HepG2 (cell line): ENCODE data around the gene BIRC7. TPM values are rescaled to one million over a fixed set of nuclear protein-coding genes. Genes with fewer than 3 reads are reported as not detected.

Source experiments
- ATAC-seq: fragments of 200-7000 bp; cut with Tn5 transposase; 3 replicates; pipeline ENCODE4 v1.9.1; 2020; ENCODE audit warnings: mild to moderate bottlenecking, moderate library complexity
- BruUV-seq: library from RNA; stranded (reverse); fragments of 400-500 nt; replicated peaks from 2 replicates; lab custom pipeline; 2021; lab: Mats Ljungman, UMichigan
- CTCF ChIA-PET: fragments of 300-600 bp; formaldehyde crosslinking; extraction: SDS; loops from one replicate; lab custom pipeline; 2021; ENCODE audit warnings: low total read pairs, inconsistent platforms, low intra/inter-chr PET ratio; lab: Yijun Ruan, JAX
- POLR2A ChIA-PET: fragments of 350-600 bp; sonication (Branson Sonifier 250); formaldehyde crosslinking; loops from one replicate; lab custom pipeline; 2020; ENCODE audit warnings: antibody characterized with exemption, inconsistent platforms; lab: Yijun Ruan, JAX
- DNase-seq: peaks from one replicate; pipeline ENCODE4 v3.0.0-alpha.2; 2015; ENCODE audit warnings: low spot score
- FAIRE-seq: peaks from 3 replicates; lab custom pipeline; 2011; peaks lifted over from hg19 to GRCh38; lab: Jason Lieb, UNC
- H2AFZ ChIP-seq: one replicate; pipeline ENCODE4 v1.6.1; 2011; ENCODE audit warnings: low read length, inconsistent platforms
- H3K27ac ChIP-seq: fragments of 300-600 bp; 3 replicates; pipeline ENCODE4 v1.8.0; 2011; ENCODE audit warnings: mixed run types, mild to moderate bottlenecking, mixed read lengths, low read length, inconsistent platforms; ENCODE audit not compliant: insufficient read depth; ENCODE audit errors: extremely low read length
- H3K27me3 ChIP-seq, 2 experiments: fragments of 200-600 bp in 1 of 2; 2 replicates in 1 of 2; 3 replicates in 1 of 2; pipeline versions ENCODE4 v1.6.0 to v1.8.0; 2011; ENCODE audit warnings: low read length in 2 of 2, mild to moderate bottlenecking in 2 of 2, moderate library complexity in 2 of 2, inconsistent platforms in 1 of 2; ENCODE audit not compliant: insufficient read depth in 2 of 2, control insufficient read depth in 1 of 2
- H3K36me3 ChIP-seq, 2 experiments: fragments of 200-600 bp in 1 of 2; replicated peaks in 1 of 2; 2 replicates in 1 of 2; 3 replicates in 1 of 2; pipeline versions ENCODE4 v1.5.1 to v1.8.0; 2011; ENCODE audit warnings: low read length in 2 of 2, inconsistent platforms in 1 of 2; ENCODE audit not compliant: insufficient read depth in 2 of 2, control insufficient read depth in 1 of 2
- H3K4me1 ChIP-seq: 2 replicates; pipeline ENCODE4 v1.5.1; 2012; ENCODE audit warnings: low read length, inconsistent platforms; ENCODE audit not compliant: insufficient read depth
- H3K4me2 ChIP-seq: 2 replicates; pipeline ENCODE4 v1.6.0; 2011; ENCODE audit warnings: low read depth, low read length, inconsistent platforms
- H3K4me3 ChIP-seq, 3 experiments: fragments of 200-600 bp in 1 of 3; sonication (generic), shearing (Covaris generic) in 1 of 3; replicated peaks in 1 of 3; 2 replicates each; pipeline ENCODE4 v1.5.1; 2011 to 2016; ENCODE audit warnings: low read length in 3 of 3, inconsistent platforms in 2 of 3, low read depth in 2 of 3, mild to moderate bottlenecking in 2 of 3, control low read depth in 1 of 3, mixed read lengths in 1 of 3; ENCODE audit not compliant: insufficient read depth in 1 of 3
- H3K79me2 ChIP-seq: one replicate; pipeline ENCODE4 v1.6.1; 2011; ENCODE audit warnings: low read length, inconsistent platforms; ENCODE audit not compliant: insufficient read depth
- H3K9ac ChIP-seq: 2 replicates; pipeline ENCODE4 v1.6.0; 2011; ENCODE audit warnings: mild to moderate bottlenecking, low read depth, low read length, inconsistent platforms; ENCODE audit not compliant: insufficient read depth
- H3K9me3 ChIP-seq: 2 replicates; pipeline ENCODE4 v1.5.1; 2012; ENCODE audit warnings: mild to moderate bottlenecking, low read length
- H4K20me1 ChIP-seq: 2 replicates; pipeline ENCODE4 v1.6.0; 2011; ENCODE audit warnings: inconsistent platforms, mild to moderate bottlenecking, low read length, moderate library complexity; ENCODE audit not compliant: insufficient read depth
- AGO1 ChIP-seq: fragments of 200-400 bp; formaldehyde crosslinking; IDR thresholded peaks from 2 replicates; pipeline ENCODE4 v1.6.1; 2017; ENCODE audit warnings: mild to moderate bottlenecking, low read depth, low read length, moderate library complexity; ENCODE audit not compliant: poor library complexity, severe bottlenecking
- CAMTA2 ChIP-seq: sonication (generic); formaldehyde crosslinking; IDR thresholded peaks from 2 replicates; pipeline ENCODE4 v1.4.0; 2020; ENCODE audit warnings: mild to moderate bottlenecking, missing genetic modification reagents, borderline replicate concordance
- GLI4 ChIP-seq: sonication (generic); formaldehyde crosslinking; IDR thresholded peaks from 2 replicates; pipeline ENCODE4 v1.5.1; 2020; ENCODE audit warnings: missing genetic modification reagents, mild to moderate bottlenecking, moderate library complexity, borderline replicate concordance
- HNRNPL ChIP-seq: fragments of 200-400 bp; formaldehyde crosslinking; IDR thresholded peaks from 2 replicates; pipeline ENCODE4 v1.6.1; 2017; ENCODE audit warnings: mild to moderate bottlenecking, low read depth, low read length
- KLF12 ChIP-seq: sonication (generic); formaldehyde crosslinking; IDR thresholded peaks from 2 replicates; pipeline ENCODE4 v1.4.0; 2020; ENCODE audit warnings: missing genetic modification reagents, borderline replicate concordance
- MEIS1 ChIP-seq: sonication (generic); formaldehyde crosslinking; IDR thresholded peaks from 2 replicates; pipeline ENCODE4 v1.9.0; 2021; ENCODE audit warnings: mild to moderate bottlenecking, missing genetic modification reagents, moderate library complexity, borderline replicate concordance
- MEIS2 ChIP-seq: sonication (generic); formaldehyde crosslinking; IDR thresholded peaks from 2 replicates; pipeline ENCODE4 v1.9.0; 2021; ENCODE audit warnings: mild to moderate bottlenecking, missing genetic modification reagents
- MTA3 ChIP-seq: sonication (generic); formaldehyde crosslinking; IDR thresholded peaks from 2 replicates; pipeline ENCODE4 v1.4.0; 2020; ENCODE audit warnings: missing genetic modification reagents
- NFKB2 ChIP-seq: sonication (generic); formaldehyde crosslinking; IDR thresholded peaks from 2 replicates; pipeline ENCODE4 v1.4.0; 2020; ENCODE audit warnings: missing genetic modification reagents, borderline replicate concordance
- NKX3-1 ChIP-seq: sonication (generic); formaldehyde crosslinking; IDR thresholded peaks from 2 replicates; pipeline ENCODE4 v1.5.0; 2020; ENCODE audit warnings: missing genetic modification reagents
- PHF20 ChIP-seq: sonication (generic); formaldehyde crosslinking; IDR thresholded peaks from 2 replicates; pipeline ENCODE4 v1.5.0; 2020; ENCODE audit warnings: mild to moderate bottlenecking, missing genetic modification reagents
- PHF8 ChIP-seq: sonication (generic); formaldehyde crosslinking; IDR thresholded peaks from 2 replicates; pipeline ENCODE4 v1.5.0; 2020; ENCODE audit warnings: missing genetic modification reagents
- RORA ChIP-seq: sonication (generic); formaldehyde crosslinking; IDR thresholded peaks from 2 replicates; pipeline ENCODE4 v1.5.0; 2020; ENCODE audit warnings: mild to moderate bottlenecking, missing genetic modification reagents, moderate library complexity
- SAP130 ChIP-seq: IDR thresholded peaks from 2 replicates; pipeline ENCODE4 v1.6.1; 2016; ENCODE audit warnings: low read depth
- SRY ChIP-seq: sonication (generic); formaldehyde crosslinking; IDR thresholded peaks from 2 replicates; pipeline ENCODE4 v1.8.0; 2022; ENCODE audit warnings: mild to moderate bottlenecking, missing genetic modification reagents
- TFDP2 ChIP-seq: sonication (generic); formaldehyde crosslinking; IDR thresholded peaks from 2 replicates; pipeline ENCODE4 v1.4.0; 2020; ENCODE audit warnings: missing genetic modification reagents
- UBTF ChIP-seq: sonication (generic); formaldehyde crosslinking; IDR thresholded peaks from 2 replicates; pipeline ENCODE4 v1.4.0; 2020; ENCODE audit warnings: mild to moderate bottlenecking, missing genetic modification reagents
- ZNF263 ChIP-seq: sonication (generic); formaldehyde crosslinking; IDR thresholded peaks from 2 replicates; pipeline ENCODE4 v1.4.0; 2020; ENCODE audit warnings: missing genetic modification reagents
- ZNF317 ChIP-seq: sonication (generic); formaldehyde crosslinking; IDR thresholded peaks from 2 replicates; pipeline ENCODE4 v1.5.0; 2020; ENCODE audit warnings: mild to moderate bottlenecking, missing genetic modification reagents
- ZNF510 ChIP-seq: sonication (generic); formaldehyde crosslinking; IDR thresholded peaks from 2 replicates; pipeline ENCODE4 v1.4.0; 2020; ENCODE audit warnings: low read depth, mild to moderate bottlenecking, missing genetic modification reagents
- ZNF547 ChIP-seq: sonication (generic); formaldehyde crosslinking; IDR thresholded peaks from 2 replicates; pipeline ENCODE4 v1.5.1; 2020; ENCODE audit warnings: mild to moderate bottlenecking, missing genetic modification reagents
- ZNF841 ChIP-seq: sonication (generic); formaldehyde crosslinking; IDR thresholded peaks from 2 replicates; pipeline ENCODE4 v1.8.1; 2023; ENCODE audit warnings: missing genetic modification reagents, borderline replicate concordance
- WGBS: methylation state at CpG from one replicate; pipeline ENCODE4 v1.1.6; 2017; ENCODE audit warnings: low lambda C conversion rate; 5-methylcytosine and 5-hydroxymethylcytosine counted together
- in situ Hi-C: cut with HindIII; loops from 2 replicates; pipeline ENCODE4 v1.10.0; 2017; ENCODE audit warnings: low pct_unique_long_range_greater_than_20kb; ENCODE audit not compliant: extremely low pct_ligation_motif_present
- intact Hi-C: fragments of 100-400 bp; cut with micrococcal nuclease; formaldehyde crosslinking; loops from one replicate; pipeline ENCODE4 v1.10.0; 2022; ENCODE audit not compliant: unreplicated experiment
- polyA plus RNA-seq, 8 experiments: library from polyadenylated mRNA; depleted of rRNA in 3 of 8; stranded (reverse) in 7 of 8; unstranded in 1 of 8; fragments of >200 nt; fragmentation: Illumina TruSeq in 4 of 8; extraction: Trizol in 4 of 8; gene quantifications; 2 replicates each; pipeline versions ENCODE4 v1.2.1 to v1.2.3, GENCODE V29; 2011 to 2016; ENCODE audit warnings: low read depth in 4 of 8, missing spikeins in 1 of 8, mixed read lengths in 1 of 8; ENCODE audit not compliant: insufficient read depth in 1 of 8
- total RNA-seq, 5 experiments: library from RNA; depleted of rRNA; stranded (reverse); fragments of >200 nt; fragmentation: Illumina TruSeq; extraction: Trizol; gene quantifications; 2 replicates each; pipeline ENCODE4 v1.2.3, GENCODE V29; 2016; ENCODE audit warnings: low read depth in 1 of 5

Gene BIRC7
- total and polyA plus RNA-seq, 2 of the 13 experiments (the other 11 are each of a cell fraction or from before 2014, with no cell fraction given) = 0.27 to 5.1 TPM

- no peak for TF ChIP-seq RORA (CRISPR knock-in tag)
- TF ChIP-seq ZNF510 = no peak
- 0 out of 2 replicates have a peak, but pooled peaks have one; percentile 16 for TF ChIP-seq UBTF (CRISPR knock-in tag)
- no peak for TF ChIP-seq MEIS1
- no peak for TF ChIP-seq PHF20 (CRISPR knock-in tag)
- TF ChIP-seq ZNF317 = no peak
Measured at GRCh38 chr20:63268256-63268655, 32.6 kb downstream of the BIRC7 start (continued).

GRCh38 chr20:63268671-63269439 is 33.1 kb downstream of the BIRC7 start:
- DNase-seq (peak; percentile 48), FAIRE-seq (peak; percentile 58), ATAC-seq (peak; percentile 7; the same call in 1 of the 3 replicates)
- Histone ChIP-seq H3K4me2 (peak overlapping the region; percentile 38; the same call in 1 of the 2 replicates), H3K4me1 (peaks cover 34% of the 10 kb centered on the region), H3K79me2 (peaks cover 11% of the 10 kb centered on the region), H4K20me1 (peaks cover 5% of the 10 kb centered on the region; the same call in 1 of the 2 replicates), H3K36me3 (no peaks in the 10 kb centered on the region), H3K27me3 (peaks cover 8 to 33% of the 10 kb centered on the region in 2 experiments; a peak in 4 of 5 replicates), H3K9ac (no peak overlapping the region), H2AFZ (no peak overlapping the region), H3K9me3 (no peaks in the 10 kb centered on the region), H3K27ac (no peak overlapping the region), H3K4me3 (peak overlapping the region in 1 of 3 experiments; percentile 21; a peak in 1 of 6 replicates)
- ChIA-PET CTCF (no interaction called here), POLR2A (no interaction called here)
- intact Hi-C loops = loop anchor here (5.0 kb wide), 1 partner anchor 47 kb away; no protein-coding TSS in a partner anchor
- BruUV-seq = no TSS peak
- WGBS = 10% methylated on average over 14 of the region's 18 CpGs
- in situ Hi-C loops = no loop called here
- no peak for TF ChIP-seq AGO1
- TF ChIP-seq MTA3 (CRISPR knock-in tag) = no peak
- no peak for TF ChIP-seq GLI4 (CRISPR knock-in tag)
- no peak for TF ChIP-seq SRY (CRISPR knock-in tag)
- no peak for TF ChIP-seq CAMTA2
- peak; percentile 10; the same call in 1 of the 2 replicates for TF ChIP-seq PHF8 (CRISPR knock-in tag)
- TF ChIP-seq SAP130 = peak; percentile 67
- 0 out of 2 replicates have a peak, but pooled peaks have one; percentile 51 for TF ChIP-seq ZNF263 (CRISPR knock-in tag)
- no peak for TF ChIP-seq ZNF547 (CRISPR knock-in tag)
- TF ChIP-seq HNRNPL = no peak
- no peak; the same call in 1 of the 2 replicates for TF ChIP-seq NFKB2
- TF ChIP-seq NKX3-1 (CRISPR knock-in tag) = no peak
- no peak for TF ChIP-seq MEIS2 (CRISPR knock-in tag)
- no peak for TF ChIP-seq KLF12
- TF ChIP-seq ZNF841 (CRISPR knock-in tag) = no peak
- TF ChIP-seq TFDP2 (CRISPR knock-in tag) = no peak
